ENCODE data around the gene LCOR. TPM values are rescaled to one million over a fixed set of nuclear protein-coding genes. Genes with fewer than 3 reads are reported as not detected.

The LCOR gene

GRCh38 chr10:97042716-97043562 is 210.8 kb downstream of the LCOR start:
- no peaks in the 10 kb centered on the region for H3K36me3 ChIP-seq (ENCODE audit: control insufficient read depth in 1 of 2, insufficient read depth in 2 of 2, low read depth in 1 of 2, low read length in 2 of 2)
- no peak overlapping the region for H3K9ac ChIP-seq (ENCODE audit: low read length)
- H2AFZ ChIP-seq (ENCODE audit: low read depth, low read length), result no peak overlapping the region
- DNase-seq, result no peak
- no peak overlapping the region for H3K18ac ChIP-seq (ENCODE audit: low read depth in 1 of 2, low read length in 2 of 2)
- H2BK5ac ChIP-seq (ENCODE audit: low read depth, low read length, poor library complexity, severe bottlenecking), result no peak overlapping the region
- H2BK120ac ChIP-seq (ENCODE audit: low read depth, low read length), result no peak overlapping the region
- no peak overlapping the region for H2BK15ac ChIP-seq (ENCODE audit: low read depth, poor library complexity, severe bottlenecking)
- H2BK12ac ChIP-seq (ENCODE audit: low read length in 2 of 2), result no peak overlapping the region
- WGBS, result 90% methylated on average over 38 of the region's 38 CpGs
- H3K4ac ChIP-seq (ENCODE audit: low read depth in 1 of 2, low read length in 2 of 2), result no peak overlapping the region
- no peak overlapping the region for H3K23ac ChIP-seq (ENCODE audit: low read length in 2 of 2)
- H4K91ac ChIP-seq (ENCODE audit: low read length), result no peak overlapping the region
- peaks cover 5% of the 10 kb centered on the region for H3K9me3 ChIP-seq (ENCODE audit: control insufficient read depth, low read length)
- no peak overlapping the region for H3K4me3 ChIP-seq (ENCODE audit: insufficient read depth in 1 of 2, low read depth in 1 of 2, low read length in 2 of 2)
- H4K8ac ChIP-seq (ENCODE audit: low read length), result no peak overlapping the region
- no peak overlapping the region for H3K14ac ChIP-seq (ENCODE audit: low read length in 2 of 2)
- H3K27me3 ChIP-seq (ENCODE audit: control insufficient read depth in 1 of 2, insufficient read depth in 1 of 2, low read length in 2 of 2), result peaks cover 10% of the 10 kb centered on the region in 2 experiments
- H3K79me1 ChIP-seq (replicated peaks; ENCODE audit: low read length, poor library complexity, severe bottlenecking), result no peaks in the 10 kb centered on the region
- H3K4me1 ChIP-seq (ENCODE audit: control insufficient read depth, insufficient read depth, low read depth, low read length), result peaks cover under 1% of the 10 kb centered on the region
- H3K27ac ChIP-seq (ENCODE audit: low read length, poor library complexity, severe bottlenecking), result no peak overlapping the region
- no peak overlapping the region for H3K4me2 ChIP-seq (ENCODE audit: low read length, poor library complexity, severe bottlenecking)
- H2AK5ac ChIP-seq (ENCODE audit: low read length, severe bottlenecking), result no peak overlapping the region

GRCh38 chr10:97043563-97043855 is 211.4 kb downstream of the LCOR start:
- Histone ChIP-seq H2BK5ac (ENCODE audit: low read depth, low read length, poor library complexity, severe bottlenecking) (no peak overlapping the region), H3K4ac (ENCODE audit: low read depth in 1 of 2, low read length in 2 of 2) (no peak overlapping the region), H2AK5ac (ENCODE audit: low read length, severe bottlenecking) (no peak overlapping the region), H3K27me3 (ENCODE audit: control insufficient read depth in 1 of 2, insufficient read depth in 1 of 2, low read length in 2 of 2) (peaks cover 9 to 10% of the 10 kb centered on the region in 2 experiments), H4K8ac (ENCODE audit: low read length) (no peak overlapping the region), H3K4me2 (ENCODE audit: low read length, poor library complexity, severe bottlenecking) (no peak overlapping the region), H3K9me3 (ENCODE audit: control insufficient read depth, low read length) (peaks cover 5% of the 10 kb centered on the region), H2AFZ (ENCODE audit: low read depth, low read length) (no peak overlapping the region), H3K79me1 (replicated peaks; ENCODE audit: low read length, poor library complexity, severe bottlenecking) (no peaks in the 10 kb centered on the region), H3K36me3 (ENCODE audit: control insufficient read depth in 1 of 2, insufficient read depth in 2 of 2, low read depth in 1 of 2, low read length in 2 of 2) (no peaks in the 10 kb centered on the region), H4K91ac (ENCODE audit: low read length) (no peak overlapping the region), H3K4me3 (ENCODE audit: insufficient read depth in 1 of 2, low read depth in 1 of 2, low read length in 2 of 2) (no peak overlapping the region), H3K23ac (ENCODE audit: low read length in 2 of 2) (no peak overlapping the region), H3K4me1 (ENCODE audit: control insufficient read depth, insufficient read depth, low read depth, low read length) (no peaks in the 10 kb centered on the region), H3K27ac (ENCODE audit: low read length, poor library complexity, severe bottlenecking) (no peak overlapping the region), H3K18ac (ENCODE audit: low read depth in 1 of 2, low read length in 2 of 2) (no peak overlapping the region), H2BK15ac (ENCODE audit: low read depth, poor library complexity, severe bottlenecking) (no peak overlapping the region), H3K14ac (ENCODE audit: low read length in 2 of 2) (no peak overlapping the region), H2BK120ac (ENCODE audit: low read depth, low read length) (no peak overlapping the region), H2BK12ac (ENCODE audit: low read length in 2 of 2) (no peak overlapping the region), H3K9ac (ENCODE audit: low read length) (no peak overlapping the region)
- no peak for DNase-seq
- 83% methylated on average over 14 of the region's 14 CpGs for WGBS

Small RNA genes within 50 kb of the gene (small RNA-seq; reads per million reads assigned to genes)
- gene HMGN2P35 (ENCODE audit: low read depth) (not detected), gene MIR607 (ENCODE audit: low read depth) (0.86 reads per million)
